ENCODE measurements around the gene HNRNPD.
"Not testable (repeated sequence)": the region's sequence is repeated elsewhere in the genome, so short reads cannot be mapped to it uniquely, and the experiment has no call there.

HNRNPD gene

GRCh38 chr4:82402196-82402775 lies 28.5 kb upstream of the HNRNPD start:
- TF ChIP-seq, protein P1, sequence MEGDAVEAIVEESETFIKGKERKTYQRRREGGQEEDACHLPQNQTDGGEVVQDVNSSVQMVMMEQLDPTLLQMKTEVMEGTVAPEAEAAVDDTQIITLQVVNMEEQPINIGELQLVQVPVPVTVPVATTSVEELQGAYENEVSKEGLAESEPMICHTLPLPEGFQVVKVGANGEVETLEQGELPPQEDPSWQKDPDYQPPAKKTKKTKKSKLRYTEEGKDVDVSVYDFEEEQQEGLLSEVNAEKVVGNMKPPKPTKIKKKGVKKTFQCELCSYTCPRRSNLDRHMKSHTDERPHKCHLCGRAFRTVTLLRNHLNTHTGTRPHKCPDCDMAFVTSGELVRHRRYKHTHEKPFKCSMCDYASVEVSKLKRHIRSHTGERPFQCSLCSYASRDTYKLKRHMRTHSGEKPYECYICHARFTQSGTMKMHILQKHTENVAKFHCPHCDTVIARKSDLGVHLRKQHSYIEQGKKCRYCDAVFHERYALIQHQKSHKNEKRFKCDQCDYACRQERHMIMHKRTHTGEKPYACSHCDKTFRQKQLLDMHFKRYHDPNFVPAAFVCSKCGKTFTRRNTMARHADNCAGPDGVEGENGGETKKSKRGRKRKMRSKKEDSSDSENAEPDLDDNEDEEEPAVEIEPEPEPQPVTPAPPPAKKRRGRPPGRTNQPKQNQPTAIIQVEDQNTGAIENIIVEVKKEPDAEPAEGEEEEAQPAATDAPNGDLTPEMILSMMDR (IDR thresholded peaks at IDR 0.05; ENCODE audit: insufficient read depth, missing control alignments) = no peak
- FAIRE-seq (no peak), DNase-seq (ENCODE audit: insufficient read length, low spot score) (no peak)

DNA sequence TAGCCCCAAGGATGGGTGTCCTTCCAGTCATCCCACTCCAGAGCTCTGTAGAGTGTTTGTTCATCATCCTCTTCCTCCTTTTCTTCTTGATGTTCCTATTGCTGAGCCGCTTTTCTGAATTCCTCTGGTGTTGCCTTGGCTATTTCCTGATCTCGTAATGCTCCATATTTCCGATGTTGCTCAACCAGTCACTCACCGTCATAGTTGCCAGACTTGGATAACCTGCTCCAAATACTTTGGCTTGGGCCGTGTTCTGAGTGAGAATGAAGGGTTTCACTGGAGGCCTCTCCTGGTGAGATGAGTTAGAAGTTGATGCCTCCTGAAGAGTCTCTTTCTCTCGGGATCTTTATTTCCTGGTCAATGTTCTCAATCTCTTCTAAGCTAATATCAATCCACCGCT lies 27.8 kb upstream of the HNRNPD start:
- DNase-seq (ENCODE audit: insufficient read length, low spot score) (no peak), FAIRE-seq (no peak)
- TF ChIP-seq, protein P1 (IDR thresholded peaks at IDR 0.05; ENCODE audit: insufficient read depth, missing control alignments) = no peak

GRCh38 chr4:82398263-82398662 lies 24.5 kb upstream of the HNRNPD start:
- TF ChIP-seq, protein P1 (IDR thresholded peaks at IDR 0.05; ENCODE audit: insufficient read depth, missing control alignments) = no peak
- FAIRE-seq = no peak
- no peak for DNase-seq (ENCODE audit: insufficient read length, low spot score)

- no peak for DNase-seq (ENCODE audit: insufficient read length, low spot score)
- TF ChIP-seq, protein P1 (IDR thresholded peaks at IDR 0.05; ENCODE audit: insufficient read depth, missing control alignments) = no peak
- no peak for FAIRE-seq
These were observed 23.7 kb upstream of the HNRNPD start for GRCh38 chr4:82397527-82397926.

DNA sequence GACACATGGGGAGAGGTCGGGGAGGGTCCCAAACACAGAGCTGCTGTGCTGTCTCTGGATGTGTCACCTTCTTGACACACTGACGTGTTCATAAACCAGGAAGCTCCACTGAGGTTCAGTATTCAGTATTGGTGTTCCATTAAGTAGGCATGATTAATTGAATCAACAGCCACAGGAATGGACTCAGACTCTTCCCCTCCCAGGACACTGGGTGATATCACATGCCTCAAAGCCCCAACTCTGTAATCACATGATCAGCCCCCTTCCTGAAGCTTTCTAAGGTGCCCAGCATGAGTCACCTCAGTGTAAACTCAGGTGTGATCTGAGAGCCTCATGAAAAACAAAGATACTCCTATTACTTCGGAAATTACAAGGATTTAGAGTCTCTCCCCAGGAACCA lies 21.1 kb upstream of the HNRNPD start:
- TF ChIP-seq, protein P1 (IDR thresholded peaks at IDR 0.05; ENCODE audit: insufficient read depth, missing control alignments) = no peak
- no peak for DNase-seq (ENCODE audit: insufficient read length, low spot score)
- no peak for FAIRE-seq

DNA sequence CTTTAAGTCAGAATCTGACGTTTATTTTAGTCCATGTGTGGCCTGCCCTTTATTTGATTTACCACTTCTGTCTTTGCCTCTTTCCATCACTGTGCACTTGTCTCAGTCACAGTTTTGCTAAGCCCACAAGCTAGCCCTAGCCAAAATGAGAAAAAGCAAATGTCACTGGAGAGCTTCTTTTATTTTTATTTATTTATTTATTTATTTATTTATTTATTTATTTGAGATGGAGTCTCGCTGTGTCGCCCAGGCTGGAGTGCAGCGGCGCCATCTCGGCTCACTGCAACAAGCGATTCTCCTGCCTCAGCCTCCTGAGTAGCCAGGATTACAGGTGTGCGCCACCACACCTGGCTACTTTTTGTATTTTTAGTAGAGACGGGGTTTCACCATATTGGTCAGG lies 16.3 kb upstream of the HNRNPD start:
- not testable (repeated sequence) for DNase-seq (ENCODE audit: insufficient read length, low spot score); FAIRE-seq

DNA sequence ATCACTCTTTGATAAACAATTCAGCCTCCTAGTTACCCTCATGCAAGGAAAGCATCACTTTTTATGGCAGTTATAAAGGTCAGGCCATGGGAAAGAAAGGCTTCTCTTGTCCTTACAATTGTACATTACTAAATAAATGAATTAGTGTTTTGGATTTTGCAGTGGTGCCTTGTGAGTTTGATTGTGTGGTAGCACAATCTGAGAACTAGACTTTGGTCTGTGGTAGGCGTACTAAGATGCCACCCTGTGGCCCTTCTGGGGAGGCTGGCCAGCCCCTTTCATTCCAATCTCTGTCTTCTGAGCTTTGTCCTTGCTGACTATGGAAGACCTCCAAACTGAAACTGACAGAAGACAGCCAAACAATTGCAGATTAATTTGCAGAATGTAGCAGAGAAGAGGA lies 14.6 kb upstream of the HNRNPD start:
- TF ChIP-seq, protein P1 (IDR thresholded peaks at IDR 0.05; ENCODE audit: insufficient read depth, missing control alignments) = peak; percentile 9
- DNase-seq (ENCODE audit: insufficient read length, low spot score) = no peak
- FAIRE-seq = no peak

DNA sequence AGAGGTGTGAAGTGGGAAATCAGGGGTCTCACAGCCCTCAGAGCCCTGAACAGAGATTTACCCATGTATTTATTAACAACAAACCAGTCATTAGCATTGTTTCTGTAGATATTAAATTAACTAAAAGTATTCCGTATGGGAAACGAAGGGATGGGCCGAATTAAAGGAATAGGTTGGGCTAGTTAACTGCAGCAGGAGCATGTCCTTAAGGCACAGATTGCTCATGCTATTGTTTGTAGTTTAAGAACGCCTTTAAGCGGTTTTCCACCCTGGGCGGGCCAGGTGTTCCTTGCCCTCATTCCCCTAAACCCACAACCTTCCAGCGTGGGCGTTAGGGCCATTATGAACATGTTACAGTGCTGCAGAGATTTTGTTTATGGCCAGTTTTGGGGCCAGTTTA lies 12.5 kb upstream of the HNRNPD start:
- not testable (repeated sequence) for FAIRE-seq; DNase-seq (ENCODE audit: insufficient read length, low spot score)
